Measurements from ENCODE around the gene GCNT1.
"Not testable (repeated sequence)": the region's sequence is repeated elsewhere in the genome, so short reads cannot be mapped to it uniquely, and the experiment has no call there.

GCNT1 gene

GRCh38 chr9:76444322-76444929 is 14.6 kb upstream of the GCNT1 start:
- no peak for DNase-seq

GRCh38 chr9:76445976-76446375 is 13.0 kb upstream of the GCNT1 start:
- DNase-seq: no peak

DNA sequence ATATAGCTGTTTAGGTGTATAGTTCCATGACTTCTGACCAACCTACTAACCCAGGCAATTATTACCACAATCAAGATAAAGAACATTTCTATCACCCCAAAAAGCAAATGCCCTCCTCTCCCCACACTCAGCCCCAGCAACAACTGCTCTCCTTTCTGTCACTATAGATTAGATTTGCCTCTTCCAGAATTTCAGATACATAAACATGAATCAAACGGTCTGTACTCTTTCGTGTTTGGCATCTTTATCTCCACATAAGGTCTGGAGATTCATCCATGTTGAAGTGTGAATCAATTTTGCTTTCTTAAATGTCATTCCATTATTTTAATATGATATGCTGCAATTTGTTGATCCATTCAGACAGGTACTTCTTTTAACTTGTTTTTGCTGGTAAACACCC is 10.5 kb upstream of the GCNT1 start:
- DNase-seq: no peak

DNA sequence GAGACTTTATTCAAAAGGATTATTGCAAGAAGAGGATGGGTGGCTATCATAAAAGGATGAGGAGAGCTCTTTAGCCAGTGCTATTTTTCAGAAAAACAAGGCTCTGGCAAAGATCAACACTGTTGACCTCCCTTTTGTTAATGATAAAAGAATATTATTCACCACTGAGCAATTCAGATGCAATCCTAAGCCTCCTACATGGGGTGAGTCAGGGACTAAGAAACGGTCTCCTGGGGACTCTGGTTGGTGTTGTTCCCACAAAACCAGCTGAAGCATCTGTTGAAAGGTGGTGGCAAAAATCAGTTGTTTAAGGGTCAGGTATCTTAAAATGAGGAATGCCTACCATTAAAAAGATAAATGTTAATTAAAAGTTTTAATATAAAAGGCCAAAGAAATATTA is 7.7 kb upstream of the GCNT1 start:
- no peak for DNase-seq

- DNase-seq: peak; percentile 7
Measured at GRCh38 chr9:76452839-76453238, 6.1 kb upstream of the GCNT1 start.

DNA sequence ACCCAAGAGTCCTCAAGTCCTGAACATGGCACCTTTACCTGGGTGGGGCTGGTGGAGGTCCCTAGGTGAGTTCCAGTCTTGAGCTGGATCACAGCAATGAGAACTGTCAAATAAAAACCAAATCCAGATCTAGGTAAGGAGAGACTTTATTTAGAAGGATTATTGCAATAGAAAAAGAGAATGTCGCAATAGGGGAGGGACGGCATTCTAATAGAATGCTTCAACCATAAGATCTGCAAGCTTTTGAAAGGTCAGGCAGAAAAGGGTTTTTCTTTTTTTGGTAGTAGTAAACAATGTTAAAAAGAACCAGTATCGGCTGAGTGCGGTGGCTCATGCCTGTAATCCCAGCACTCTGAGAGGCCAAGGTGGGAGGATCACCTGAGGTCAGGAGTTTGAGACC is 5.2 kb upstream of the GCNT1 start:
- no peak for DNase-seq

DNA sequence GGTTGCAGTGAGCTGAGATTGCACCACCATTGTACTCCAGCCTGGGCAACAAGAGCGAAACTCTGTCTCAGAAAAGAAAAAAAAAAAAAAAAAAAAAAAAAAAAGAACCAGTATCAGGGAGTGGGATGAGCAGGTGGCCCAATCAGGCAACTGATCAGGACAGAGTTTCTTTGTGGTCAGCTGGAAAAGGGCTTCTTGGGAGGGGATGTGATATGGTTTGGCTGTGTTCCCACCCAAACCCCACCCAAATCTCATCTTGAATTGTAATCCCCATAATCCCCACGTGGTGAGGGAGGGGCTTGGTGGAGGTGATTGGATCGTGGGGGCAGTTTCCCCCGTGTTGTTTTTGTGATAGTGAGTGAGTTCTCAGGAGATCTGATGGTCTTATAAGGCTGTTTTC is 4.7 kb upstream of the GCNT1 start:
- DNase-seq: peak; percentile 6

- DNase-seq: peak; percentile 96
Measured at GRCh38 chr9:76456202-76456926, 2.6 kb upstream of the GCNT1 start.

GRCh38 chr9:76459694-76460635 is 983 bp downstream of the GCNT1 start:
- peak; percentile 76 for DNase-seq

- no peak for DNase-seq
Measured at GRCh38 chr9:76462126-76462525, 3.1 kb downstream of the GCNT1 start.

DNA sequence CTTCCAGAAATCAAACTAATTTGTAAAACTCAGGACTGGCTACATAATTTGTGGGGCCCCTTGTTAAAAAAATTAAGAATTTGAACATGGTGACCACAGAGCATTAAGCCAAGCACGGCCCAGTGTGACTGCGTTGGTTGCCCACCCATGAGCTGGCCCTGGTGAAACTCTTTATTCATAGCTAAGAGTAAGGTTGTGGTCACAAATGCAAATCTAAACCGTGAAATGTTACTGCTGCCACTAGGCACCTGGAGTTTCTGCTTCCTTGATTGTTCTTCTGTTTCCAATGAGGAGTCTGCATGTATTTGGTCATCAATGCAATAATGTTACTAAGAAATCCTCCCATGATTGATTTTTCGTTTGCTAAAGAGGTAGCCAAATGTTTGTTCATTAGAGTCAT is 4.2 kb downstream of the GCNT1 start:
- DNase-seq: no peak

GRCh38 chr9:76464706-76465105 is 5.7 kb downstream of the GCNT1 start:
- DNase-seq: no peak

GRCh38 chr9:76465442-76466298 is 6.7 kb downstream of the GCNT1 start:
- DNase-seq: no peak

DNA sequence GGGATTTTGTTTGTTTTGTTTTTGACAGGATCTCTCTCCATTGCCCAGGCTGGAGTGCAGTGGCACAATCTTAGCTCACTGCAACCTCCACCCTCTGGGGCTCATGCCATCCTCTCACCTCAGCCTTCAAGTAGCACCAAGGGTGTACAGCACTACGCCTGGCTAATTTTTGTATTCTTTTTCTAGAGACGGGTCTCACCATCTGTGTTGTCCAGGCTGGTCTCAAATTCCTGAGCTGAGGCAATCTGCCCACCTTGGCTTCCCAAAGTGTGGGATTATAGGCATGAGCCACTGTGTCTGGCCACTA is 7.3 kb downstream of the GCNT1 start:
- no peak for DNase-seq

DNA sequence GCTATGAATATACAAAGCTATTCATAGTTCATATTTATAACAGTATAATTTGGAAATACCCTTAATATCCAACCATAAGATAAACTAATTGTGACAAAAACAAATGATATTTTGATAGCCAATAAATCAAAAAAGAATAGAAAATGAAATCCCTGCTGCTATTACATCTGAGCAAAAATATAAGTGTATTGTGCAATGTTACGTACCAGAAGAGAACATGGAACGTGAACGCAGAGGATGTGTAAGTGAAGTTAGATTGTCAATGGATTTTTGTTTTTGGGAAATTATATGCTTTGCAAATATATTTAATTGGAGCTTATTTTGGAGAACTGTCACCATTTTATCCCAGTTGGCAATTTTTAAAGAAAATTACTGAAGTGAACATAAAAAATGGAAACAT is 15.4 kb downstream of the GCNT1 start:
- no peak for DNase-seq

DNA sequence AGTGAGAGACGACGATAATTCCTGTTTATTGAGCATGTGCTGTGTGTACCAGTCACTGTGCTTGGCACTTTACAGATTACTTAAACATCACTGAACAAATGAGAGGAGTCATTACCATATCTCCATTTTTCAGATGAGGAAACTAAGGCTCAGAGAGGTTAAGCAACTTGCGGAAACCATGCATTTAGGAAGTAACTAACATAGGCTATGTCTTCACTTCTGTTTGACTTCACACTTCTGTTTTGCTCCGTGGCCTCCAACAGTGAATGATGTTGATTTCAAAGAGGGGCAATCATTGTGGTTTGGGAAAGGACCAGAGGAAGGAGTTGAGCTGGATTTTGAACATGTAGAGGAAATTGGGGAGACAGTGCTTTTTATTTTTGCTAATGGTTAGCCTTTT is 16.7 kb downstream of the GCNT1 start:
- no peak for DNase-seq

- not testable (repeated sequence) for DNase-seq
Measured at GRCh38 chr9:76477818-76478217, 18.8 kb downstream of the GCNT1 start.

GRCh38 chr9:76478226-76478625 is 19.2 kb downstream of the GCNT1 start:
- no peak for DNase-seq

- DNase-seq: not testable (repeated sequence)
Measured at GRCh38 chr9:76479337-76479736, 20.4 kb downstream of the GCNT1 start.

DNA sequence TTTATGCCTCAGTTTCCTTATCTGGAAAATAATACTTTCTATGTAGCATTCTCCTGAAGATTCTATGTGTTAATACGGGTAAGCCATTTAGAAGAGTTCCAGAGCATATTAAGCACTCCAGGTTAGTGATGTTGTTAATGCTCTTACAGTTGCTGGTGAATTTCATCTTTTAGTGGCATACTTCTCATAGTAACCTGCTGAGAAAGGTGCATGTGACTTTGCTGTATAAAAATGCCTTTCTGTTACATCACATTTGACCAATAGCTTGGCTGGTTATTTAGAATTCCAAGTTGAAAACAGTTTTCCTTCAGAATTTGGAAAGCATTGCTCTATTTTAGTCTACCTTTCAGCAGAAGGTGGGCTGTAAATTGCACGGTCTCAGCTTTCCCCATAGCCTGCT is 27.2 kb downstream of the GCNT1 start:
- DNase-seq: no peak

GRCh38 chr9:76490249-76490990 is 31.4 kb downstream of the GCNT1 start:
- peak; percentile 25 for DNase-seq

DNA sequence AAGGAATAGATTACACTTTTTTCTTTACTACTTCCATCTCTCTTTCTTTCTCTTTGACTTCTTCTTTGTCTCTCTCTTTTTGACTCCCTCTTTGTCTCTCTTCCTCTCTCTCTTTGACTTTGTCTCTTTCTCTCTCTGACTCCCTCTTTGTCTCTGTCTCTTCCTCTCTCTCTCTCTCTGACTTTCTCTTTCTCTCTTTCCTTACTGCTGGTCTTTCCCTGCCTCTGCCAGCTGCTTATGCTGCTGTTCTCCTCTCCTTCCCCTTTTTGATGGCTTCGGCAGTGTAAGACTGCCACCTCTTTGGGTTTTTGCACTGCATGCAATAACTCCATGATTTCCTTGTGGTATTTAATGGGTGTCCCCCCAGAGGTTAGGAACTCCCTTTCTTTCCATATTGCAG is 32.1 kb downstream of the GCNT1 start:
- not testable (repeated sequence) for DNase-seq
